Subcutaneous abdominal adipose tissue (tissue), 5 donors: ENCODE results near the gene CACNA1F.
A peak's percentile ranks its signal among the peaks of the same experiment; 100 is the strongest.

ENCODE experiments used
- H3K27ac ChIP-seq: one replicate; pipeline ENCODE4 v1.7.0; 2013; ENCODE audit warnings: low read depth, mild to moderate bottlenecking, inconsistent platforms, low read length, moderate library complexity
- H3K27me3 ChIP-seq, 5 donors: one replicate each; pipeline ENCODE4 v1.7.0; 2013; ENCODE audit warnings: low read length in 5 of 5, inconsistent platforms in 1 of 5; ENCODE audit not compliant: control insufficient read depth in 5 of 5, insufficient read depth in 4 of 5
- H3K36me3 ChIP-seq, 5 donors: one replicate each; pipeline ENCODE4 v1.7.0; 2013; ENCODE audit warnings: low read length in 5 of 5; ENCODE audit not compliant: control insufficient read depth in 5 of 5, insufficient read depth in 5 of 5
- H3K4me1 ChIP-seq, 5 donors: one replicate each; pipeline ENCODE4 v1.7.0; 2013; ENCODE audit warnings: low read length in 5 of 5, mild to moderate bottlenecking in 3 of 5, moderate library complexity in 1 of 5; ENCODE audit not compliant: control insufficient read depth in 5 of 5, insufficient read depth in 5 of 5
- H3K4me3 ChIP-seq, 5 donors: one replicate each; pipeline ENCODE4 v1.7.0; 2013; ENCODE audit warnings: low read length in 5 of 5, low read depth in 1 of 5
- H3K9ac ChIP-seq, 5 donors: one replicate each; pipeline ENCODE4 v1.7.0; 2013; ENCODE audit warnings: low read length in 5 of 5, mild to moderate bottlenecking in 4 of 5, moderate library complexity in 3 of 5
- H3K9me3 ChIP-seq, 5 donors: one replicate each; pipeline ENCODE4 v1.7.0; 2013; ENCODE audit warnings: low read length in 5 of 5; ENCODE audit not compliant: control insufficient read depth in 5 of 5
- donor health status: healthy.
- donor health status: healthy.
- donor health status: healthy.
- donor health status: healthy.
- donor health status: healthy.

Gene CACNA1F

GRCh38 chrX:49232525-49232924, 615 bp downstream of the CACNA1F start:
- Histone ChIP-seq H3K9ac (no peak overlapping the region), H3K27me3 (peaks cover 0 to 8% (median 0%) of the 10 kb centered on the region in 5 donors), H3K9me3 (peaks cover 0 to 9% (median 4%) of the 10 kb centered on the region in 5 donors), H3K27ac (no peak overlapping the region), H3K4me3 (no peak overlapping the region), H3K36me3 (no peaks in the 10 kb centered on the region), H3K4me1 (peaks cover 0 to 18% (median 6%) of the 10 kb centered on the region in 5 donors)

GRCh38 chrX:49231333-49232000, 1.7 kb downstream of the CACNA1F start:
- peaks cover 0 to 18% (median 6%) of the 10 kb centered on the region in 5 donors for H3K4me1 ChIP-seq
- peaks cover 0 to 13% (median 0%) of the 10 kb centered on the region in 5 donors for H3K27me3 ChIP-seq
- peaks cover 0 to 13% (median 4%) of the 10 kb centered on the region in 5 donors for H3K9me3 ChIP-seq
- H3K4me3 ChIP-seq = peak overlapping the region in 1 of 5 donors; percentile 55
- no peak overlapping the region for H3K9ac ChIP-seq
- no peaks in the 10 kb centered on the region for H3K36me3 ChIP-seq
- no peak overlapping the region for H3K27ac ChIP-seq

GRCh38 chrX:49230500-49231232, 2.5 kb downstream of the CACNA1F start:
- Histone ChIP-seq H3K4me1 (peaks cover 0 to 13% (median 4%) of the 10 kb centered on the region in 5 donors), H3K4me3 (peak overlapping the region; percentile 22 to 55 (median 48)), H3K9ac (peak overlapping the region in 3 of 5 donors; percentile 47 to 59 (median 52)), H3K9me3 (peaks cover 0 to 13% (median 4%) of the 10 kb centered on the region in 5 donors), H3K27me3 (peaks cover 0 to 13% (median 7%) of the 10 kb centered on the region in 5 donors), H3K27ac (no peak overlapping the region), H3K36me3 (no peaks in the 10 kb centered on the region)

- Histone ChIP-seq H3K4me3 (no peak overlapping the region), H3K9ac (no peak overlapping the region), H3K27me3 (peaks cover 0 to 24% (median 11%) of the 10 kb centered on the region in 5 donors), H3K9me3 (peaks cover 0 to 13% (median 4%) of the 10 kb centered on the region in 5 donors), H3K36me3 (no peaks in the 10 kb centered on the region), H3K4me1 (peaks cover 0 to 13% (median 4%) of the 10 kb centered on the region in 5 donors), H3K27ac (no peak overlapping the region)
These were observed 5.0 kb downstream of the CACNA1F start for GRCh38 chrX:49228185-49228584.

DNA sequence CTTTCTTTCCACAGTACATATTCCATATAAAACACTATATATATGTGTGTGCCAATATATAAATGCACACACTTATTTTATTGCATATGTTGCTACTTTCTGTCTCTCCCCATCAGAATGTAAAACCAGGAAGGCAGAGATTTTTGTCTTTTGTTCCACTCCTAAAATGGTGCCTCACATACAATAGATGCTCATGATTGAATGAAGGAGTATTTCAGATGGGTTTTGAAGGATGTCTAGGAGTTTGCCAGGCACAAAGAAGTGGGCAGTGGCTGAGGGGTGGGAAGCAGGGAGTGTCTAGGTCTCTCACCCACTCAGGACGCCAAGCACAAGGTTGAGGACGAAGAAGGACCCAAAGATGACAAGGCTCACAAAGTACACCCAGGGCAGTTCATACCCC, 5.4 kb downstream of the CACNA1F start:
- H3K36me3 ChIP-seq = no peaks in the 10 kb centered on the region
- H3K27me3 ChIP-seq = peaks cover 0 to 24% (median 15%) of the 10 kb centered on the region in 5 donors
- H3K9me3 ChIP-seq = peaks cover 0 to 13% (median 4%) of the 10 kb centered on the region in 5 donors
- H3K4me3 ChIP-seq = no peak overlapping the region
- no peak overlapping the region for H3K9ac ChIP-seq
- H3K27ac ChIP-seq = no peak overlapping the region
- H3K4me1 ChIP-seq = peaks cover 0 to 13% (median 4%) of the 10 kb centered on the region in 5 donors

- Histone ChIP-seq H3K36me3 (no peaks in the 10 kb centered on the region), H3K4me1 (peaks cover 0 to 13% (median 4%) of the 10 kb centered on the region in 5 donors), H3K9me3 (peaks cover 0 to 13% (median 4%) of the 10 kb centered on the region in 5 donors), H3K9ac (no peak overlapping the region), H3K4me3 (no peak overlapping the region), H3K27me3 (peaks cover 0 to 27% (median 21%) of the 10 kb centered on the region in 5 donors), H3K27ac (no peak overlapping the region)
These were observed 6.2 kb downstream of the CACNA1F start for GRCh38 chrX:49226946-49227345.

- no peak overlapping the region for H3K9ac ChIP-seq
- H3K27me3 ChIP-seq = peaks cover 0 to 27% (median 21%) of the 10 kb centered on the region in 5 donors
- H3K36me3 ChIP-seq = no peaks in the 10 kb centered on the region
- H3K4me3 ChIP-seq = no peak overlapping the region
- peaks cover 0 to 9% (median 4%) of the 10 kb centered on the region in 5 donors for H3K4me1 ChIP-seq
- no peak overlapping the region for H3K27ac ChIP-seq
- peaks cover 0 to 13% (median 4%) of the 10 kb centered on the region in 5 donors for H3K9me3 ChIP-seq
These were observed 7.3 kb downstream of the CACNA1F start for GRCh38 chrX:49225858-49226257.

- H3K36me3 ChIP-seq = no peaks in the 10 kb centered on the region
- H3K4me1 ChIP-seq = no peaks in the 10 kb centered on the region
- H3K27ac ChIP-seq = no peak overlapping the region
- no peak overlapping the region for H3K9ac ChIP-seq
- H3K4me3 ChIP-seq = no peak overlapping the region
- peaks cover 0 to 3% (median 0%) of the 10 kb centered on the region in 5 donors for H3K9me3 ChIP-seq
- H3K27me3 ChIP-seq = peaks cover 0 to 31% (median 20%) of the 10 kb centered on the region in 5 donors
These were observed 11.3 kb downstream of the CACNA1F start for GRCh38 chrX:49221868-49222267.

DNA sequence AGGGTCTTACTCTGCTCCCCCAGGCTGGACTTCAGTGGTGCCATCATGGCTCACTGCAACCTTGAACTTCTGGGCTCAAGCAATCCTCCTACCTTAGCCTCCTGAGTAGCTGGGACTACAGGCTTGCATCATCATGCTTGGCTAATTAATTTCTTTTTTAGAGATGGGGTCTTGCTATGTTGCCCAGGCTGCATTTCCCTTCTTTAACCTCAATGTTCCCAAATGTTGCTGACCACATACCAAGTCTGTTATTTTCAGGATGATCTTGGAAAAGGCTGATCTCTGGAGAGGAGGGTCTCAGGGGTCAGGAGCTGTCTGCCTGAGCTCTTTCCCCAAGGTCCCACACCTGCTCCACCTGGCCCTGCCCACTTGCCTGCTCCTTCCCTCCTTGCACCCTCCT, 13.0 kb downstream of the CACNA1F start:
- H3K4me3 ChIP-seq = no peak overlapping the region
- H3K27ac ChIP-seq = no peak overlapping the region
- H3K27me3 ChIP-seq = peaks cover 0 to 28% (median 16%) of the 10 kb centered on the region in 5 donors
- H3K4me1 ChIP-seq = no peaks in the 10 kb centered on the region
- no peaks in the 10 kb centered on the region for H3K36me3 ChIP-seq
- no peak overlapping the region for H3K9ac ChIP-seq
- no peaks in the 10 kb centered on the region for H3K9me3 ChIP-seq

- Histone ChIP-seq H3K27me3 (peaks cover 0 to 25% (median 15%) of the 10 kb centered on the region in 5 donors), H3K9me3 (no peaks in the 10 kb centered on the region), H3K4me1 (no peaks in the 10 kb centered on the region), H3K27ac (no peak overlapping the region), H3K4me3 (no peak overlapping the region), H3K36me3 (no peaks in the 10 kb centered on the region), H3K9ac (no peak overlapping the region)
These were observed 18.1 kb downstream of the CACNA1F start for GRCh38 chrX:49214996-49215526.
